PC-3 (cell line): ENCODE results near the gene C4orf50. TPM values are rescaled to one million over a fixed set of nuclear protein-coding genes. Genes with fewer than 3 reads are reported as not detected.

ENCODE experiments used
- ATAC-seq: fragments of 200-7000 bp; cut with Tn5 transposase; 2 replicates; pipeline ENCODE4 v1.9.1; 2020; ENCODE audit warnings: mild to moderate bottlenecking, moderate library complexity
- BruUV-seq: library from RNA; stranded (reverse); fragments of 400-500 nt; replicated peaks from 2 replicates; lab custom pipeline; 2021; lab: Mats Ljungman, UMichigan
- CTCF ChIA-PET: fragments of 300-600 bp; sonication (Branson Sonifier 250); formaldehyde crosslinking; loops from one replicate; lab custom pipeline; 2022; ENCODE audit warnings: antibody characterized with exemption; lab: Charles Lee
- POLR2A ChIA-PET: fragments of 300-600 bp; sonication (Branson Sonifier 250); formaldehyde crosslinking; loops from one replicate; lab custom pipeline; 2022; ENCODE audit warnings: antibody characterized with exemption; ENCODE audit not compliant: unreplicated experiment; lab: Charles Lee
- DNase-seq: peaks from one replicate; pipeline ENCODE4 v3.0.0-alpha.2; 2015
- H2AFZ ChIP-seq: fragments of 300-600 bp; sonication (generic); 2 replicates; pipeline ENCODE4 v1.6.0; 2016; ENCODE audit warnings: antibody characterized with exemption, low read length
- H3F3A ChIP-seq: fragments of 300-600 bp; sonication (generic); one replicate; pipeline ENCODE4 v1.6.0; 2017; ENCODE audit warnings: antibody characterized with exemption, low read length, control low read depth, mild to moderate bottlenecking; ENCODE audit not compliant: unreplicated experiment
- H3K27ac ChIP-seq: fragments of 300-600 bp; sonication (generic); 2 replicates; pipeline ENCODE4 v1.5.1; 2016; ENCODE audit warnings: mild to moderate bottlenecking, low read length
- H3K27me3 ChIP-seq: fragments of 300-600 bp; sonication (generic); 2 replicates; pipeline ENCODE4 v1.6.1; 2016; ENCODE audit warnings: low read length, mixed read lengths
- H3K36me3 ChIP-seq: fragments of 300-600 bp; sonication (generic); 2 replicates; pipeline ENCODE4 v1.6.1; 2016; ENCODE audit warnings: low read depth, mixed run types, low read length, mixed read lengths
- H3K4me1 ChIP-seq: fragments of 300-600 bp; sonication (generic); 2 replicates; pipeline ENCODE4 v1.5.1; 2016; ENCODE audit warnings: low read length; ENCODE audit not compliant: insufficient read depth
- H3K4me2 ChIP-seq: fragments of 300-600 bp; sonication (generic); 2 replicates; pipeline ENCODE4 v1.6.0; 2016; ENCODE audit warnings: low read length
- H3K4me3 ChIP-seq: fragments of 300-600 bp; sonication (generic); 2 replicates; pipeline ENCODE4 v1.5.1; 2016; ENCODE audit warnings: mild to moderate bottlenecking, low read length, mixed read lengths
- H3K79me2 ChIP-seq: fragments of 300-600 bp; sonication (generic); 2 replicates; pipeline ENCODE4 v1.6.1; 2017; ENCODE audit warnings: low read length, mixed read lengths
- H3K9ac ChIP-seq: fragments of 300-600 bp; sonication (generic); 2 replicates; pipeline ENCODE4 v1.6.0; 2016; ENCODE audit warnings: mild to moderate bottlenecking, low read length
- H3K9me2 ChIP-seq: fragments of 300-600 bp; sonication (generic); replicated peaks from 2 replicates; pipeline ENCODE4 v1.6.1; 2016; ENCODE audit warnings: mixed run types, low read length, mixed read lengths
- H3K9me3 ChIP-seq: fragments of 300-600 bp; sonication (generic); 2 replicates; pipeline ENCODE4 v1.6.1; 2016; ENCODE audit warnings: low read length, mixed read lengths
- H4K20me1 ChIP-seq: fragments of 300-600 bp; sonication (generic); 2 replicates; pipeline ENCODE4 v1.6.1; 2016; ENCODE audit warnings: low read length, mixed read lengths
- EZH2 ChIP-seq: fragments of 300-600 bp; sonication (generic); IDR thresholded peaks from one replicate; pipeline ENCODE4 v1.6.1; 2017; ENCODE audit warnings: antibody characterized with exemption, mild to moderate bottlenecking, low read length; ENCODE audit not compliant: unreplicated experiment
- EZH2phosphoT487 ChIP-seq: fragments of 300-600 bp; sonication (generic); IDR thresholded peaks from 2 replicates; pipeline ENCODE4 v1.6.1; 2018; ENCODE audit warnings: mild to moderate bottlenecking, antibody characterized with exemption, low read length, borderline replicate concordance
- intact Hi-C: fragments of 100-400 bp; cut with micrococcal nuclease; formaldehyde crosslinking; loops from 2 replicates; pipeline ENCODE4 v1.9.0; 2023
- total RNA-seq: library from RNA; depleted of rRNA; stranded (reverse); fragments of >200 nt; gene quantifications from 2 replicates; pipeline ENCODE4 v1.2.3, GENCODE V29; 2014
- TF ChIP-seq, protein P1 (sequence below): fragments of 300-600 bp; sonication (generic); conservative IDR thresholded peaks from 2 replicates; pipeline ENCODE4 v1.5.1; 2017; ENCODE audit warnings: antibody characterized with exemption, low read depth, mild to moderate bottlenecking, low read length

Gene C4orf50
- total RNA-seq, 1 experiment from 2014 or later, result not detected

DNA sequence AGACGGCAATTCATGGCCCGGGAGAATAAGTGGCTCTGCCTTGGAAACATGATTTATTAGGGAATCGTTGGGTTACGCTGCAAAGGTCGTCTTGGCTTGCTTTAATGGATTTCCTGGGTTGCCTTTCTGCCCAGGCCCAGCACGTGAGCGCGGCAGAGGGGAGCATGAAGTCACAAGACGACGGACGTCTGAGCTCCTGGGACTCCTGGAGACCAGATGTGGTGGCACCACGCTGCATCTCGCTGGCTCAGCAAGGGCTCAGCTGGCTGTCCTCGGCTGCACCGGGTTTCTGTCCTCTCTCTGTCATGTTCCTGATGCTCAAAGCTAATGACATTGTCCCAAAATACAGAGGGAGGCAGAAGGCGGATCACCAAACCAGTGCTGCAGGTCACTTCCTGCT, 61.2 kb downstream of the C4orf50 start:
- peaks cover 54% of the 10 kb centered on the region for H3K27me3 ChIP-seq
- no peaks in the 10 kb centered on the region for H3F3A ChIP-seq
- no TSS peak for BruUV-seq
- H3K9ac ChIP-seq, result no peak overlapping the region
- H3K9me3 ChIP-seq, result no peaks in the 10 kb centered on the region
- no peak overlapping the region for H3K4me3 ChIP-seq
- H3K27ac ChIP-seq, result no peak overlapping the region
- CTCF ChIA-PET, result no interaction called here
- H3K36me3 ChIP-seq, result no peaks in the 10 kb centered on the region
- POLR2A ChIA-PET, result no interaction called here
- no peaks in the 10 kb centered on the region for H3K9me2 ChIP-seq
- no peak overlapping the region for H2AFZ ChIP-seq
- H4K20me1 ChIP-seq, result no peaks in the 10 kb centered on the region
- ATAC-seq (no peak), DNase-seq (no peak)
- no peaks in the 10 kb centered on the region for H3K79me2 ChIP-seq
- TF ChIP-seq, protein P1, sequence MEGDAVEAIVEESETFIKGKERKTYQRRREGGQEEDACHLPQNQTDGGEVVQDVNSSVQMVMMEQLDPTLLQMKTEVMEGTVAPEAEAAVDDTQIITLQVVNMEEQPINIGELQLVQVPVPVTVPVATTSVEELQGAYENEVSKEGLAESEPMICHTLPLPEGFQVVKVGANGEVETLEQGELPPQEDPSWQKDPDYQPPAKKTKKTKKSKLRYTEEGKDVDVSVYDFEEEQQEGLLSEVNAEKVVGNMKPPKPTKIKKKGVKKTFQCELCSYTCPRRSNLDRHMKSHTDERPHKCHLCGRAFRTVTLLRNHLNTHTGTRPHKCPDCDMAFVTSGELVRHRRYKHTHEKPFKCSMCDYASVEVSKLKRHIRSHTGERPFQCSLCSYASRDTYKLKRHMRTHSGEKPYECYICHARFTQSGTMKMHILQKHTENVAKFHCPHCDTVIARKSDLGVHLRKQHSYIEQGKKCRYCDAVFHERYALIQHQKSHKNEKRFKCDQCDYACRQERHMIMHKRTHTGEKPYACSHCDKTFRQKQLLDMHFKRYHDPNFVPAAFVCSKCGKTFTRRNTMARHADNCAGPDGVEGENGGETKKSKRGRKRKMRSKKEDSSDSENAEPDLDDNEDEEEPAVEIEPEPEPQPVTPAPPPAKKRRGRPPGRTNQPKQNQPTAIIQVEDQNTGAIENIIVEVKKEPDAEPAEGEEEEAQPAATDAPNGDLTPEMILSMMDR, result no peak
- H3K4me1 ChIP-seq, result no peaks in the 10 kb centered on the region
- intact Hi-C loops, result no loop called here
- H3K4me2 ChIP-seq, result no peak overlapping the region

DNA sequence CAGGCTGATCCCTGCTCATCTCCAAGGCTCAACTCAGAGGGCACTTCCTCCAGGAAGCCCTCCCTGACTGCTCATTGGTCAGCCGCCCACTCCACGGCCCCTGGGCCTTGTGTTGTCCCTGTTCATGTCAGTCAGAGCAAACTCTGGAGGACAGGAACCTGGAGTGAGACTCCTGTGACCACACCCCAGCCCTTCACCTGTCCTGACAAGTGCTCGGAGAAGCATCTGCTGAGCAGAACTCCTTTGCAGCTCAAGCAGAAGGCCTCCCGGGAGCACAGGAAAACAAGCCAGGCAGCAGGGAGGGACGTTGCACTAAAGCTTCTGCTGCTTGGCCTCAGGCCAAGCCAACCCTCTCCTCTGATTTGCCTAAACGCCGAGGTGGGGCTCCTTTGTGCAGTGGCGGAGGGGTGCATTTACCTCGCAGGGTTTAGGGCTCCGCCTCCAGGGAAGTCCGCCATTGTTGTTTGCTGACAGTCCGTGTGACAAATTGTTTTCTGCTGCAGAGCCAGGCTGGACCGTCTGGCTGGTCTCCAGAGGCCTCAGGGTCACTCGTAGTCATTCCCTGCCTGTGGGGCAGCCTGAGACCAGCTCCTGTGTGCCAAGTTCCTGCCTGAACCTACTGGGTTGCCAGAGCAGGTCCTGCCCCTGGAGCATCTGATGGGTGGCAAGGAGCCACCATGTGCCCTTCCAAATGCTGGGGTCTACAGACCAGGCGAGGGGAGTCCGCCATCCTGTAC, 61.8 kb downstream of the C4orf50 start:
- H2AFZ ChIP-seq, result no peak overlapping the region
- H3K9me3 ChIP-seq, result no peaks in the 10 kb centered on the region
- no peak for ATAC-seq
- no peaks in the 10 kb centered on the region for H3K4me1 ChIP-seq
- H3K27ac ChIP-seq, result no peak overlapping the region
- peak; percentile 10 for DNase-seq
- H3K4me2 ChIP-seq, result no peak overlapping the region
- intact Hi-C loops, result no loop called here
- TF ChIP-seq EZH2phosphoT487, result no peak
- no peak for TF ChIP-seq EZH2
- TF ChIP-seq, protein P1, result no peak
- H3K36me3 ChIP-seq, result no peaks in the 10 kb centered on the region
- no peaks in the 10 kb centered on the region for H3F3A ChIP-seq
- no peaks in the 10 kb centered on the region for H4K20me1 ChIP-seq
- no peaks in the 10 kb centered on the region for H3K9me2 ChIP-seq
- no TSS peak for BruUV-seq
- no peak overlapping the region for H3K9ac ChIP-seq
- no peak overlapping the region for H3K4me3 ChIP-seq
- no peaks in the 10 kb centered on the region for H3K79me2 ChIP-seq
- H3K27me3 ChIP-seq, result peaks cover 48% of the 10 kb centered on the region
- ChIA-PET CTCF (no interaction called here), POLR2A (no interaction called here)

DNA sequence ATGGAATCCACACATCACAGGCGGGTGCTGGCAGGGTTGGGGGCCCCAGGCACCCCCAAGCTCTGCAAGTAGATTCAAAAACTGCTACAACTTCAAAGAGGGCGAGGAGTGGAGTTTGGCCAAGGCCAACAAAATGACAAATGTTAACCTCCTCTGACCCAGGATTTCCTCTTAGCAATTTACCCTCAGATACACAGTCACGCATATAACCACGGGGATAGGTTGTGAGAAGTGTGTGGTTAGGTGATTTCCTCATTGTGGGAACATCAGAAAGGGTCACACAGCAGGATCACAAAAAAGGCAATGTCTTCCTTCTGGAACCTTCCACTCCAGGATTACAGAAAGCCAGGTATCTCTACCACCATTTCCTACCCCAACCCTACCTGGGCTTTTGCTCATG, 62.4 kb downstream of the C4orf50 start:
- Histone ChIP-seq H3K9me2 (no peaks in the 10 kb centered on the region), H3K27me3 (peaks cover 42% of the 10 kb centered on the region), H4K20me1 (no peaks in the 10 kb centered on the region), H3K27ac (no peak overlapping the region), H3K4me1 (no peaks in the 10 kb centered on the region), H3K9me3 (no peaks in the 10 kb centered on the region), H3K9ac (no peak overlapping the region), H2AFZ (no peak overlapping the region), H3K79me2 (no peaks in the 10 kb centered on the region), H3K4me2 (no peak overlapping the region), H3K4me3 (no peak overlapping the region), H3K36me3 (no peaks in the 10 kb centered on the region), H3F3A (no peaks in the 10 kb centered on the region)
- ChIA-PET POLR2A (no interaction called here), CTCF (no interaction called here)
- TF ChIP-seq EZH2phosphoT487 (no peak), EZH2 (no peak)
- TF ChIP-seq, protein P1, result no peak
- ATAC-seq (no peak), DNase-seq (no peak)
- BruUV-seq, result no TSS peak
- intact Hi-C loops, result no loop called here
